ENCODE results near the gene FAM9B.

FAM9B gene

GRCh38 chrX:9033989-9034388 lies at the start of gene FAM9B:
Gene FAM9B, minus strand, starts transcription at chrX:9034127. Its CDS starts 1,141 bp downstream, at chrX:9032986.
- TF ChIP-seq CREB1 (IDR thresholded peaks at IDR 0.05; ENCODE audit: low read depth) (no peak), FOXM1 (IDR thresholded peaks at IDR 0.05; ENCODE audit: borderline replicate concordance, low read depth) (no peak), NFIC (IDR thresholded peaks at IDR 0.05) (no peak), EGR1 (IDR thresholded peaks at IDR 0.05) (no peak)

- TF ChIP-seq NFIC (IDR thresholded peaks at IDR 0.05) = no peak
- no peak for TF ChIP-seq CREB1 (IDR thresholded peaks at IDR 0.05; ENCODE audit: low read depth)
- no peak for TF ChIP-seq FOXM1 (IDR thresholded peaks at IDR 0.05; ENCODE audit: borderline replicate concordance, low read depth)
- TF ChIP-seq TCF12 (IDR thresholded peaks at IDR 0.05; ENCODE audit: low read depth) = no peak
- no peak for TF ChIP-seq TAF1 (IDR thresholded peaks at IDR 0.05; ENCODE audit: low read depth)
- TF ChIP-seq EGR1 (IDR thresholded peaks at IDR 0.05) = no peak
- TF ChIP-seq REST (IDR thresholded peaks at IDR 0.05; ENCODE audit: low read depth) = no peak
- no peak for TF ChIP-seq CEBPB (IDR thresholded peaks at IDR 0.05)
- no peak for TF ChIP-seq MAX (IDR thresholded peaks at IDR 0.05)
- TF ChIP-seq EP300 (IDR thresholded peaks at IDR 0.05; ENCODE audit: borderline replicate concordance) = no peak
- TF ChIP-seq TEAD4 (IDR thresholded peaks at IDR 0.05) = no peak
- TF ChIP-seq RAD21 (IDR thresholded peaks at IDR 0.05; ENCODE audit: low read depth) = no peak
- TF ChIP-seq YY1 (IDR thresholded peaks at IDR 0.05; ENCODE audit: low read depth) = no peak
- TF ChIP-seq USF1 (IDR thresholded peaks at IDR 0.05) = no peak
- TF ChIP-seq ZBTB7A (IDR thresholded peaks at IDR 0.05; ENCODE audit: low read depth) = no peak
Measured at GRCh38 chrX:9081271-9081670, 47.3 kb upstream of the FAM9B start.

- TF ChIP-seq ZBTB7A (IDR thresholded peaks at IDR 0.05; ENCODE audit: low read depth) = no peak
- no peak for TF ChIP-seq REST (IDR thresholded peaks at IDR 0.05; ENCODE audit: low read depth)
- no peak for TF ChIP-seq FOXM1 (IDR thresholded peaks at IDR 0.05; ENCODE audit: borderline replicate concordance, low read depth)
- TF ChIP-seq MAX (IDR thresholded peaks at IDR 0.05) = no peak
- TF ChIP-seq TCF12 (IDR thresholded peaks at IDR 0.05; ENCODE audit: low read depth) = no peak
- no peak for TF ChIP-seq TAF1 (IDR thresholded peaks at IDR 0.05; ENCODE audit: low read depth)
- no peak for TF ChIP-seq RAD21 (IDR thresholded peaks at IDR 0.05; ENCODE audit: low read depth)
- TF ChIP-seq TEAD4 (IDR thresholded peaks at IDR 0.05) = no peak
- TF ChIP-seq YY1 (IDR thresholded peaks at IDR 0.05; ENCODE audit: low read depth) = no peak
- TF ChIP-seq USF1 (IDR thresholded peaks at IDR 0.05) = no peak
- TF ChIP-seq EP300 (IDR thresholded peaks at IDR 0.05; ENCODE audit: borderline replicate concordance) = no peak
- no peak for TF ChIP-seq NFIC (IDR thresholded peaks at IDR 0.05)
- TF ChIP-seq CREB1 (IDR thresholded peaks at IDR 0.05; ENCODE audit: low read depth) = no peak
- no peak for TF ChIP-seq CEBPB (IDR thresholded peaks at IDR 0.05)
- no peak for TF ChIP-seq EGR1 (IDR thresholded peaks at IDR 0.05)
Measured at GRCh38 chrX:9074326-9074725, 40.4 kb upstream of the FAM9B start.

- TF ChIP-seq USF1 (IDR thresholded peaks at IDR 0.05) (no peak), YY1 (IDR thresholded peaks at IDR 0.05; ENCODE audit: low read depth) (no peak), TCF12 (IDR thresholded peaks at IDR 0.05; ENCODE audit: low read depth) (no peak), EP300 (IDR thresholded peaks at IDR 0.05; ENCODE audit: borderline replicate concordance) (no peak), TAF1 (IDR thresholded peaks at IDR 0.05; ENCODE audit: low read depth) (no peak), EGR1 (IDR thresholded peaks at IDR 0.05) (no peak), REST (IDR thresholded peaks at IDR 0.05; ENCODE audit: low read depth) (no peak), CREB1 (IDR thresholded peaks at IDR 0.05; ENCODE audit: low read depth) (no peak), NFIC (IDR thresholded peaks at IDR 0.05) (no peak), TEAD4 (IDR thresholded peaks at IDR 0.05) (no peak), MAX (IDR thresholded peaks at IDR 0.05) (no peak), ZBTB7A (IDR thresholded peaks at IDR 0.05; ENCODE audit: low read depth) (no peak), RAD21 (IDR thresholded peaks at IDR 0.05; ENCODE audit: low read depth) (no peak), FOXM1 (IDR thresholded peaks at IDR 0.05; ENCODE audit: borderline replicate concordance, low read depth) (no peak), CEBPB (IDR thresholded peaks at IDR 0.05) (no peak)
Measured at GRCh38 chrX:9072281-9072680, 38.4 kb upstream of the FAM9B start.
